Right lobe of liver (tissue), 4 donors: ENCODE results near the gene NNT.

ENCODE experiments used
- CTCF ChIP-seq, 4 donors: fragments of 200-600 bp in 3 of 4; fragments of 450-650 bp in 1 of 4; IDR thresholded peaks; one replicate each; pipeline versions ENCODE4 v1.5.1 to v1.8.0; 2016 to 2022; ENCODE audit warnings: antibody characterized with exemption in 4 of 4, mild to moderate bottlenecking in 2 of 4
- POLR2A ChIP-seq: fragments of 450-650 bp; IDR thresholded peaks from one replicate; pipeline ENCODE4 v1.6.1; 2017; ENCODE audit warnings: antibody characterized with exemption, mild to moderate bottlenecking
- donor health status: DM: no; HTN: no; CAD: no.
- donor health status: DM: no; HTN: no; CAD: no.
- donor health status: DM: no; HTN: yes; CAD: no.

GRCh38 chr5:43731573-43731972 is 128.6 kb downstream of the NNT start:
- no peak for TF ChIP-seq CTCF (IDR thresholded peaks at IDR 0.05)
- TF ChIP-seq POLR2A = no peak
